PC-9 (cell line): Measurements from ENCODE around the gene JARID2.

Source experiments
- EZH2 ChIP-seq: fragments of 200-600 bp; sonication (generic); IDR thresholded peaks from 2 replicates; pipeline ENCODE4 v1.8.0; 2017; ENCODE audit warnings: antibody characterized with exemption, low read depth
- TF ChIP-seq, protein P1 (sequence below): fragments of 200-600 bp; sonication (generic); conservative IDR thresholded peaks from 2 replicates; pipeline ENCODE4 v1.6.1; 2017; ENCODE audit warnings: mixed run types, antibody characterized with exemption, mild to moderate bottlenecking, moderate library complexity

DNA sequence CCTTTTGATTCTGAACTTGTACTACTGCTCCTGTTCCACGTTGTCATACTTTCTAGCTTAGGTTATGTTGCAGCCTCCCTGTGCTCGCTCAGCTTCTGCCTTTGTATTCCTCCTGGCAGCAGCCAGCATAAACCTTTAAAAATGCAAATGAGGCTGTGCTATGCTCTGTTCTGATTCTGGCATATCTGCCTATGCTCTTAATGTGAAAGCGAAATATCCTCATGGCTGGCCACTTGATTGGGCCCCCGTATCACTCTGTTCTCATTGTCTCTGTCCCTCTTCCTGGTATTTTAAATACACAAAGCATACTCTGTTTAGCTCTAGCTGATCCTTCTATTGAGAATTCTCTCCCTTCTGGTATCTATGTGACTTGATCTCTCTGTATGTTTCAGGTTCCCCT lies 139.0 kb downstream of the JARID2 start:
- TF ChIP-seq, protein P1, sequence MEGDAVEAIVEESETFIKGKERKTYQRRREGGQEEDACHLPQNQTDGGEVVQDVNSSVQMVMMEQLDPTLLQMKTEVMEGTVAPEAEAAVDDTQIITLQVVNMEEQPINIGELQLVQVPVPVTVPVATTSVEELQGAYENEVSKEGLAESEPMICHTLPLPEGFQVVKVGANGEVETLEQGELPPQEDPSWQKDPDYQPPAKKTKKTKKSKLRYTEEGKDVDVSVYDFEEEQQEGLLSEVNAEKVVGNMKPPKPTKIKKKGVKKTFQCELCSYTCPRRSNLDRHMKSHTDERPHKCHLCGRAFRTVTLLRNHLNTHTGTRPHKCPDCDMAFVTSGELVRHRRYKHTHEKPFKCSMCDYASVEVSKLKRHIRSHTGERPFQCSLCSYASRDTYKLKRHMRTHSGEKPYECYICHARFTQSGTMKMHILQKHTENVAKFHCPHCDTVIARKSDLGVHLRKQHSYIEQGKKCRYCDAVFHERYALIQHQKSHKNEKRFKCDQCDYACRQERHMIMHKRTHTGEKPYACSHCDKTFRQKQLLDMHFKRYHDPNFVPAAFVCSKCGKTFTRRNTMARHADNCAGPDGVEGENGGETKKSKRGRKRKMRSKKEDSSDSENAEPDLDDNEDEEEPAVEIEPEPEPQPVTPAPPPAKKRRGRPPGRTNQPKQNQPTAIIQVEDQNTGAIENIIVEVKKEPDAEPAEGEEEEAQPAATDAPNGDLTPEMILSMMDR, result no peak
- no peak for TF ChIP-seq EZH2
